COR-L47 (cell line): ENCODE measurements around the gene PCDH15.

Source experiments
- DNase-seq: peaks from one replicate; lab custom pipeline; 2025; lab: John Stamatoyannopoulos, UW

PCDH15 gene

GRCh38 chr10:54708021-54708420 lies 93.0 kb downstream of the PCDH15 start:
- DNase-seq = peak; percentile 1

- no peak for DNase-seq
Measured at GRCh38 chr10:54702583-54703485, 98.2 kb downstream of the PCDH15 start.

GRCh38 chr10:54691331-54691730 lies 109.7 kb downstream of the PCDH15 start:
- no peak for DNase-seq

GRCh38 chr10:54682554-54682953 lies 118.5 kb downstream of the PCDH15 start:
- DNase-seq = no peak

- no peak for DNase-seq
Measured at GRCh38 chr10:54681136-54681535, 119.9 kb downstream of the PCDH15 start.

GRCh38 chr10:54667136-54667535 lies 133.9 kb downstream of the PCDH15 start:
- DNase-seq = peak; percentile 2

- no peak for DNase-seq
Measured at GRCh38 chr10:54666192-54666591, 134.8 kb downstream of the PCDH15 start.

- DNase-seq = no peak
Measured at GRCh38 chr10:54665095-54665494, 135.9 kb downstream of the PCDH15 start.

GRCh38 chr10:54660397-54660796 lies 140.6 kb downstream of the PCDH15 start:
- DNase-seq = no peak

- no peak for DNase-seq
Measured at GRCh38 chr10:54656643-54657042, 144.4 kb downstream of the PCDH15 start.

GRCh38 chr10:54653518-54653917 lies 147.5 kb downstream of the PCDH15 start:
- DNase-seq = no peak

- no peak for DNase-seq
Measured at GRCh38 chr10:54650547-54650946, 150.5 kb downstream of the PCDH15 start.

GRCh38 chr10:54622017-54622416 lies 179.0 kb downstream of the PCDH15 start:
- DNase-seq = no peak

GRCh38 chr10:54620352-54620751 lies 180.7 kb downstream of the PCDH15 start:
- DNase-seq = no peak

- DNase-seq = no peak
Measured at GRCh38 chr10:54614072-54614471, 187.0 kb downstream of the PCDH15 start.

GRCh38 chr10:54613162-54613561 lies 187.9 kb downstream of the PCDH15 start:
- no peak for DNase-seq

GRCh38 chr10:54609423-54609822 lies 191.6 kb downstream of the PCDH15 start:
- DNase-seq = no peak

GRCh38 chr10:54607983-54608382 lies 193.0 kb downstream of the PCDH15 start:
- DNase-seq = no peak

- no peak for DNase-seq
Measured at GRCh38 chr10:54594289-54594688, 206.7 kb downstream of the PCDH15 start.

- DNase-seq = no peak
Measured at GRCh38 chr10:54587971-54588370, 213.1 kb downstream of the PCDH15 start.

- no peak for DNase-seq
Measured at GRCh38 chr10:54585572-54585971, 215.5 kb downstream of the PCDH15 start.

- no peak for DNase-seq
Measured at GRCh38 chr10:54577682-54578081, 223.3 kb downstream of the PCDH15 start.

GRCh38 chr10:54576541-54576940 lies 224.5 kb downstream of the PCDH15 start:
- DNase-seq = no peak

- DNase-seq = no peak
Measured at GRCh38 chr10:54559498-54559897, 241.5 kb downstream of the PCDH15 start.
